ENCODE measurements around the gene KIF5A.

DNA sequence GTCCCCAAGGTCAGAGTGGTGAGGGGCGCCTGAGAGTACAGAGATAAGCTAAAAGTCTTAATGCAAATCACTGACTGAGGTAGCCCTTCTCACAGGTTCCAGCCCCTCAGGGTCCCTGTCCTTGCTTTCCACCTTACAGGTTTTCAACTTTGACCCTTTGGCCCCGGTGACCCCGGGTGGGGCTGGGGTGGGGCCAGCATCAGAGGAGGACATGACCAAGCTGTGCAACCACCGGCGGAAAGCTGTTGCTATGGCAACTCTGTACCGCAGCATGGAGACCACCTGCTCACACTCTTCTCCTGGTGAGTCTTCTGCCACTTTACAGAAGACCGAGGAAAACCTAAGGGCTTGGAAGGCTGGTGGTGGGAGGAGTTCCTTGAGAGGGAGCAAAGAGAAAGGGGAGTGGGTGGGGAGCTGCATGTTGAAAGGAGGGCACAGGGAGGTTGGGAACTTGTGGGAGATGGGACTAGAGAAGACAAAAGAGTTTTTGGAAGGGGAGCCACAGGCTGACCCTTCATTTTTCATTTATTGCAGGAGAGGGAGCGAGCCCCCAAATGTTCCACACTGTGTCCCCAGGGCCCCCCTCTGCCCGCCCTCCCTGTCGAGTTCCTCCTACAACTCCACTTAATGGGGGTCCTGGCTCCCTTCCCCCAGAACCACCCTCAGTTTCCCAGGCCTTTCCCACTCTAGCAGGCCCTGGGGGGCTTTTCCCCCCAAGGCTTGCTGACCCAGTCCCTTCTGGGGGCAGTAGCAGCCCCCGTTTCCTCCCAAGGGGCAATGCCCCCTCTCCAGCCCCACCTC is 24.8 kb upstream of the KIF5A start:
- TF ChIP-seq, protein P1, sequence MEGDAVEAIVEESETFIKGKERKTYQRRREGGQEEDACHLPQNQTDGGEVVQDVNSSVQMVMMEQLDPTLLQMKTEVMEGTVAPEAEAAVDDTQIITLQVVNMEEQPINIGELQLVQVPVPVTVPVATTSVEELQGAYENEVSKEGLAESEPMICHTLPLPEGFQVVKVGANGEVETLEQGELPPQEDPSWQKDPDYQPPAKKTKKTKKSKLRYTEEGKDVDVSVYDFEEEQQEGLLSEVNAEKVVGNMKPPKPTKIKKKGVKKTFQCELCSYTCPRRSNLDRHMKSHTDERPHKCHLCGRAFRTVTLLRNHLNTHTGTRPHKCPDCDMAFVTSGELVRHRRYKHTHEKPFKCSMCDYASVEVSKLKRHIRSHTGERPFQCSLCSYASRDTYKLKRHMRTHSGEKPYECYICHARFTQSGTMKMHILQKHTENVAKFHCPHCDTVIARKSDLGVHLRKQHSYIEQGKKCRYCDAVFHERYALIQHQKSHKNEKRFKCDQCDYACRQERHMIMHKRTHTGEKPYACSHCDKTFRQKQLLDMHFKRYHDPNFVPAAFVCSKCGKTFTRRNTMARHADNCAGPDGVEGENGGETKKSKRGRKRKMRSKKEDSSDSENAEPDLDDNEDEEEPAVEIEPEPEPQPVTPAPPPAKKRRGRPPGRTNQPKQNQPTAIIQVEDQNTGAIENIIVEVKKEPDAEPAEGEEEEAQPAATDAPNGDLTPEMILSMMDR (IDR thresholded peaks at IDR 0.05), result no peak
- TF ChIP-seq ZFX (IDR thresholded peaks at IDR 0.05; ENCODE audit: borderline replicate concordance), result no peak

Measured in 22Rv1 (cell line).